Natural killer cell (primary cell): ENCODE results near the gene NHERF2. TPM values are rescaled to one million over a fixed set of nuclear protein-coding genes. Genes with fewer than 3 reads are reported as not detected.

Experiments used
- ATAC-seq, 3 donors: fragments of 150-1000 bp in 2 of 3; fragments of 200-7000 bp in 1 of 3; cut with Tn5 transposase; 1 replicate in 1 of 3; 2 replicates in 2 of 3; pipeline ENCODE4 v1.10.0; 2021; ENCODE audit warnings: mild to moderate bottlenecking in 2 of 3, moderate library complexity in 2 of 3
- DNase-seq, 2 donors: peaks; one replicate each; pipeline versions ENCODE4 v3.0.0 to v3.0.0-alpha.2; 2013 to 2021; ENCODE audit warnings: mixed read lengths in 1 of 2
- H3K27ac ChIP-seq: one replicate; pipeline ENCODE4 v1.5.1; 2013; ENCODE audit warnings: mild to moderate bottlenecking, low read length
- H3K27me3 ChIP-seq: one replicate; pipeline ENCODE4 v1.6.1; 2013; ENCODE audit warnings: low read length; ENCODE audit not compliant: control insufficient read depth, insufficient read depth
- H3K36me3 ChIP-seq: one replicate; pipeline ENCODE4 v1.6.1; 2013; ENCODE audit warnings: low read length; ENCODE audit not compliant: control insufficient read depth, insufficient read depth
- H3K4me1 ChIP-seq: one replicate; pipeline ENCODE4 v1.6.1; 2013; ENCODE audit warnings: low read length; ENCODE audit not compliant: control insufficient read depth, insufficient read depth
- H3K4me3 ChIP-seq: one replicate; pipeline ENCODE4 v1.5.1; 2013; ENCODE audit warnings: low read length
- H3K9me3 ChIP-seq: one replicate; pipeline ENCODE4 v1.6.1; 2013; ENCODE audit warnings: low read length; ENCODE audit not compliant: control insufficient read depth, insufficient read depth
- H3K27ac Mint-ChIP-seq, 2 donors: one replicate each; pipeline ENCODE4 v1.8.0; 2022; ENCODE audit warnings: mild to moderate bottlenecking in 2 of 2, mixed read lengths in 2 of 2, moderate library complexity in 1 of 2
- H3K27me3 Mint-ChIP-seq, 2 donors: one replicate each; pipeline ENCODE4 v1.8.0; 2022; ENCODE audit warnings: low read depth in 2 of 2, mixed read lengths in 2 of 2
- H3K36me3 Mint-ChIP-seq: one replicate; pipeline ENCODE4 v1.8.0; 2022; ENCODE audit warnings: mixed read lengths
- H3K4me1 Mint-ChIP-seq, 2 donors: one replicate each; pipeline ENCODE4 v1.8.0; 2022; ENCODE audit warnings: mixed read lengths in 2 of 2
- H3K4me3 Mint-ChIP-seq: one replicate; pipeline ENCODE4 v1.8.0; 2022; ENCODE audit warnings: mild to moderate bottlenecking, moderate library complexity, mixed read lengths
- H3K9me3 Mint-ChIP-seq, 2 donors: one replicate each; pipeline ENCODE4 v1.8.0; 2022; ENCODE audit warnings: mixed read lengths in 2 of 2
- CTCF ChIP-seq: fragments of 200-600 bp; IDR thresholded peaks from one replicate; pipeline ENCODE4 v1.8.0; 2022; ENCODE audit warnings: antibody characterized with exemption
- WGBS: methylation state at CpG from one replicate; pipeline ENCODE4 v1.1.7; 2013; ENCODE audit warnings: missing lambda C conversion rate; ENCODE audit not compliant: insufficient coverage; 5-methylcytosine and 5-hydroxymethylcytosine counted together
- intact Hi-C: fragments of 100-400 bp; cut with micrococcal nuclease; formaldehyde crosslinking; loops from one replicate; pipeline ENCODE4 v1.14.2; 2022
- total RNA-seq, 4 donors: library from RNA; stranded (reverse); fragments of 120-200 nt in 1 of 4; gene quantifications; one replicate each; pipeline versions ENCODE4 v1.2.3 to v1.2.4, GENCODE V29; 2013 to 2022

The NHERF2 gene
- total RNA-seq, 3 donors from 2014 or later (not counting 1 experiment from before 2014, with no cell fraction given) = 4.3 to 7.1 (median 5.6) TPM

DNA sequence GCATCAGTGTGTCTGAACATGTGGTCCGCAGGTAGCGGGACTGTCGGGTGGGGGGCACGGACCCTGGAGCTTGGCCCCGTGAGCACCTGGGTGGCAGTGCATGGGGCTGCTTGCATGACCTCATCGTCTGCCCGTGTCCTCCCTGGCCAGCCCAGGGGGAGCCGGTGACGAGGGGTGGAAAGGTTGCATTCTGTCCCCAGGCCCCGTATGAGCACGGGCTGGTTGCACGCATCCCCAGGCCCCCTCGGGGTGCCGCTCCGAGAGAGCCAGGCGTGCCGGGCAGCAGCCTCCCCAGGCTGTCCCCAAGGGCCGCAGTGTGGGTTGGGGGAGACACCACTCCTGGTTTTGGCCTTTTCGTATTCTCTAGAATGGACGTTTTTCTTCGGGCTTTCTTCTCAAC, 51.0 kb downstream of the NHERF2 start:
- Mint-ChIP-seq H3K27ac (no peak overlapping the region), H3K9me3 (no peaks in the 10 kb centered on the region), H3K36me3 (no peaks in the 10 kb centered on the region), H3K27me3 (no peaks in the 10 kb centered on the region), H3K4me1 (peaks cover 0 to 4% of the 10 kb centered on the region in 2 donors), H3K4me3 (no peak overlapping the region)
- Histone ChIP-seq H3K27me3 (no peaks in the 10 kb centered on the region), H3K4me1 (no peaks in the 10 kb centered on the region), H3K27ac (no peak overlapping the region), H3K4me3 (no peak overlapping the region), H3K9me3 (no peaks in the 10 kb centered on the region), H3K36me3 (peaks cover 60% of the 10 kb centered on the region)
- no peak for TF ChIP-seq CTCF
- WGBS = 97% methylated on average over 21 of the region's 21 CpGs
- intact Hi-C loops = no loop called here
- ATAC-seq (no peak), DNase-seq (no peak)

DNA sequence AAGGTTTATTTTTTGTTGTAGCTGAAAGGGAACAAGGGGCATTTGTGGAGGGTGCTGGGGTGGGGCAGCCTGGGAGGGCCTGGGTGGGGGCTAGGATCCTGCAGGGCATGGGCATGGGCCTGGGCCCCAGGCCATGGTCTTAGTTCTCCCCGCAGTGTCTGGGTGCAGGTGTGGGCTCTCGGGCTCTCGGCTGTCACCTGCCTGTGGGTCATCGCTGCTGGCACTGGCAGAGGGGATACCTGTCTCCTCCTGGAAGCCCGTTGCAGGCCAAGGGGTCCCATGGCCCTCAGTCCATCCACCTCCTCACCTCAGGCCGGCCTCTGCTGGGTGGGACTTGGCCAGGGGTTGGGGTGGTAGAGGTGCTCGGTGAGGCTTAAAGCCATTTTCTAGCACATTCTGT, 51.4 kb downstream of the NHERF2 start:
- no peaks in the 10 kb centered on the region for H3K27me3 ChIP-seq

DNA sequence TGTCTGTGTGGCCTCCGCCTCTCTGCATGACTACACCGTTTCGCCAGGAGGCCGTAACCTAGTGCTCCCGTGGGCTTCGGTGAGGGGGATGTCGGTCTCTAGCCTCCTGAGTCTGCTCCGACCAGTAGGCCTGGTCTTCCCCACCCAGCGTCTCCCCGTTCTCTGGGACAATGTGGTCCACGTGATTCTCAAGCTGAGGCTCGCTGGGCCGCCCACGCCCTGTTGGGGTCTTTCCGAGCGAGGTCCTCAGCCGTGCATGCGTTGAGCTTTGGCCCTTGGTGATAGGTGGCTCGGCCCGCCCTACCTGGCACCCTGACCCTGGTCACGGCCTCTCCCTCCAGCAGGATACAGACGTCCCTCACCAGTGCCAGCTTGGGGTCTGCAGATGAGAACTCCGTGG, 52.0 kb downstream of the NHERF2 start:
- Mint-ChIP-seq H3K27me3 (no peaks in the 10 kb centered on the region), H3K4me3 (no peak overlapping the region), H3K36me3 (no peaks in the 10 kb centered on the region), H3K27ac (no peak overlapping the region), H3K4me1 (peaks cover 0 to 4% of the 10 kb centered on the region in 2 donors), H3K9me3 (no peaks in the 10 kb centered on the region)
- intact Hi-C loops = no loop called here
- no peaks in the 10 kb centered on the region for H3K9me3 ChIP-seq
- no peak for TF ChIP-seq CTCF
- peaks cover 59% of the 10 kb centered on the region for H3K36me3 ChIP-seq
- no peak for ATAC-seq
- no peaks in the 10 kb centered on the region for H3K27me3 ChIP-seq
- H3K4me3 ChIP-seq = no peak overlapping the region
- H3K4me1 ChIP-seq = no peaks in the 10 kb centered on the region
- no peak for DNase-seq
- WGBS = 97% methylated on average over 23 of the region's 23 CpGs
- no peak overlapping the region for H3K27ac ChIP-seq

More for the DNA sequence above, 51.4 kb downstream of the NHERF2 start:
- WGBS = 99% methylated on average over 5 of the region's 7 CpGs
- no peak overlapping the region for H3K27ac Mint-ChIP-seq
- Histone ChIP-seq H3K4me1 (no peaks in the 10 kb centered on the region), H3K4me3 (no peak overlapping the region), H3K36me3 (peaks cover 59% of the 10 kb centered on the region), H3K9me3 (no peaks in the 10 kb centered on the region), H3K27ac (no peak overlapping the region)
- intact Hi-C loops = no loop called here
- H3K4me1 Mint-ChIP-seq = peaks cover 0 to 4% of the 10 kb centered on the region in 2 donors
- H3K9me3 Mint-ChIP-seq = no peaks in the 10 kb centered on the region
- no peak overlapping the region for H3K4me3 Mint-ChIP-seq
- H3K36me3 Mint-ChIP-seq = no peaks in the 10 kb centered on the region
- no peak for DNase-seq
- TF ChIP-seq CTCF = no peak
- ATAC-seq = no peak
- no peaks in the 10 kb centered on the region for H3K27me3 Mint-ChIP-seq

GRCh38 chr16:2079311-2079800, 52.7 kb downstream of the NHERF2 start:
- no peaks in the 10 kb centered on the region for H3K27me3 ChIP-seq
- intact Hi-C loops = no loop called here
- H3K4me1 ChIP-seq = no peaks in the 10 kb centered on the region
- H3K9me3 ChIP-seq = no peaks in the 10 kb centered on the region
- H3K27me3 Mint-ChIP-seq = no peaks in the 10 kb centered on the region
- no peaks in the 10 kb centered on the region for H3K9me3 Mint-ChIP-seq
- H3K4me3 Mint-ChIP-seq = no peak overlapping the region
- no peak for TF ChIP-seq CTCF
- no peaks in the 10 kb centered on the region for H3K36me3 Mint-ChIP-seq
- 98% methylated on average over 30 of the region's 30 CpGs for WGBS
- H3K27ac ChIP-seq = no peak overlapping the region
- peaks cover 0 to 4% of the 10 kb centered on the region in 2 donors for H3K4me1 Mint-ChIP-seq
- ATAC-seq = no peak
- H3K36me3 ChIP-seq = peaks cover 59% of the 10 kb centered on the region
- H3K27ac Mint-ChIP-seq = no peak overlapping the region
- no peak overlapping the region for H3K4me3 ChIP-seq
- no peak for DNase-seq
